SU-DHL-6 (cell line): ENCODE data around the gene RMDN3.
A peak's percentile ranks its signal among the peaks of the same experiment; 100 is the strongest.

Source experiments
- H2AFZ ChIP-seq: fragments of 200-600 bp; sonication (generic); 2 replicates; pipeline ENCODE4 v1.6.1; 2014; ENCODE audit warnings: low read depth, mild to moderate bottlenecking, moderate library complexity, mixed read lengths, antibody characterized with exemption, low read length; ENCODE audit not compliant: severe bottlenecking
- H3F3A ChIP-seq: fragments of 200-600 bp; shearing (Covaris generic); 2 replicates; pipeline ENCODE4 v1.6.0; 2016; ENCODE audit warnings: antibody characterized with exemption, mild to moderate bottlenecking; ENCODE audit not compliant: insufficient read depth
- H3K27ac ChIP-seq: fragments of 200-600 bp; sonication (generic); 2 replicates; pipeline ENCODE4 v1.5.1; 2016; ENCODE audit warnings: low read depth, mild to moderate bottlenecking, low read length, moderate library complexity, mixed read lengths
- H3K27me3 ChIP-seq: fragments of 200-600 bp; sonication (generic), shearing (Covaris generic); 2 replicates; pipeline ENCODE4 v1.6.0; 2014; ENCODE audit warnings: mild to moderate bottlenecking, low read length
- H3K36me3 ChIP-seq: fragments of 200-600 bp; sonication (generic); 2 replicates; pipeline ENCODE4 v1.6.1; 2014; ENCODE audit warnings: mild to moderate bottlenecking, low read length, mixed read lengths
- H3K4me2 ChIP-seq: fragments of 300-600, 200-600 bp; shearing (Covaris generic), sonication (generic); 2 replicates; pipeline ENCODE4 v1.6.0; 2014; ENCODE audit warnings: low read length, low read depth, mild to moderate bottlenecking; ENCODE audit not compliant: poor library complexity, severe bottlenecking
- H3K4me3 ChIP-seq: fragments of 200-600 bp; sonication (generic); 2 replicates; pipeline ENCODE4 v1.5.1; 2014; ENCODE audit warnings: antibody characterized with exemption, low read length, mild to moderate bottlenecking, mixed read lengths; ENCODE audit not compliant: insufficient read depth, poor library complexity, severe bottlenecking
- H3K79me2 ChIP-seq: fragments of 200-600 bp; sonication (generic); 2 replicates; pipeline ENCODE4 v1.6.1; 2014; ENCODE audit warnings: mild to moderate bottlenecking, low read length, moderate library complexity; ENCODE audit not compliant: insufficient read depth
- H3K9ac ChIP-seq: fragments of 200-600 bp; sonication (generic); 2 replicates; pipeline ENCODE4 v1.7.0; 2014; ENCODE audit warnings: mild to moderate bottlenecking, low read length
- H3K9me2 ChIP-seq: fragments of 200-600 bp; sonication (generic); replicated peaks from 2 replicates; pipeline ENCODE4 v1.6.1; 2014; ENCODE audit warnings: low read length; ENCODE audit not compliant: insufficient read depth
- H3K9me3 ChIP-seq: fragments of 200-600 bp; sonication (generic); 2 replicates; pipeline ENCODE4 v1.6.1; 2014; ENCODE audit warnings: low read length, mixed read lengths; ENCODE audit not compliant: insufficient read depth
- H4K20me1 ChIP-seq: fragments of 200-600 bp; sonication (generic); 2 replicates; pipeline ENCODE4 v1.6.1; 2014; ENCODE audit warnings: low read depth, mild to moderate bottlenecking, antibody characterized with exemption, low read length, moderate library complexity, mixed read lengths
- EZH2phosphoT487 ChIP-seq: fragments of 200-600 bp; sonication (generic), shearing (Covaris generic); conservative IDR thresholded peaks from 2 replicates; pipeline ENCODE4 v1.6.1; 2018; ENCODE audit warnings: mild to moderate bottlenecking, antibody characterized with exemption, low read length, moderate library complexity, mixed read lengths
- TF ChIP-seq, protein P1 (sequence below): fragments of 200-600 bp; sonication (generic); IDR thresholded peaks from one replicate; pipeline ENCODE4 v1.5.1; 2017; ENCODE audit warnings: antibody characterized with exemption, mild to moderate bottlenecking, low read length, moderate library complexity; ENCODE audit not compliant: insufficient read depth, poor library complexity, severe bottlenecking

The RMDN3 gene

DNA sequence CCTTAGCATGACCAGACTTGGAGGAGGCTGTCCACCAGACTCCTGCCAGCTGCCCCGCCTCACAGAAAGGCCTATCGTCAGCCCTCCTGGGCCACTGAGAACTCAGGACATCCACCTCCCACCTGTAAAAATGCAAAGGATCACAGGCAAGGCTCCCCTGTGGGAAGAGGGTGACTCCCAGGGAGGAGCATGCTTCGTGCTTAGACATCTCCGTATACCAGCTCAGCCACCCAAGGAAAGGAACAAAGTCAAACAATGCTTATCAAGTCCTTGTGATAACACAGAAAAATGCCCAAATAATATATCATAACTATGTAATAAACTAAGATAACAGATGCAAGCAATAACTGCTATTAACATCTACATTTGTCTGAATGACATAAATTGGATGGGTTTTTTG is 4.2 kb downstream of the RMDN3 start:
- peaks cover under 1% of the 10 kb centered on the region; the same call in 1 of the 2 replicates for H3F3A ChIP-seq
- TF ChIP-seq, protein P1, sequence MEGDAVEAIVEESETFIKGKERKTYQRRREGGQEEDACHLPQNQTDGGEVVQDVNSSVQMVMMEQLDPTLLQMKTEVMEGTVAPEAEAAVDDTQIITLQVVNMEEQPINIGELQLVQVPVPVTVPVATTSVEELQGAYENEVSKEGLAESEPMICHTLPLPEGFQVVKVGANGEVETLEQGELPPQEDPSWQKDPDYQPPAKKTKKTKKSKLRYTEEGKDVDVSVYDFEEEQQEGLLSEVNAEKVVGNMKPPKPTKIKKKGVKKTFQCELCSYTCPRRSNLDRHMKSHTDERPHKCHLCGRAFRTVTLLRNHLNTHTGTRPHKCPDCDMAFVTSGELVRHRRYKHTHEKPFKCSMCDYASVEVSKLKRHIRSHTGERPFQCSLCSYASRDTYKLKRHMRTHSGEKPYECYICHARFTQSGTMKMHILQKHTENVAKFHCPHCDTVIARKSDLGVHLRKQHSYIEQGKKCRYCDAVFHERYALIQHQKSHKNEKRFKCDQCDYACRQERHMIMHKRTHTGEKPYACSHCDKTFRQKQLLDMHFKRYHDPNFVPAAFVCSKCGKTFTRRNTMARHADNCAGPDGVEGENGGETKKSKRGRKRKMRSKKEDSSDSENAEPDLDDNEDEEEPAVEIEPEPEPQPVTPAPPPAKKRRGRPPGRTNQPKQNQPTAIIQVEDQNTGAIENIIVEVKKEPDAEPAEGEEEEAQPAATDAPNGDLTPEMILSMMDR: no peak
- TF ChIP-seq EZH2phosphoT487: no peak
- H3K79me2 ChIP-seq: peaks cover 41% of the 10 kb centered on the region
- H3K36me3 ChIP-seq: peaks cover 5% of the 10 kb centered on the region
- H3K27ac ChIP-seq: no peak overlapping the region
- H3K4me2 ChIP-seq: no peak overlapping the region
- no peak overlapping the region for H3K4me3 ChIP-seq
- H2AFZ ChIP-seq: no peak overlapping the region
- no peaks in the 10 kb centered on the region for H3K9me2 ChIP-seq
- no peaks in the 10 kb centered on the region for H3K9me3 ChIP-seq
- no peak overlapping the region for H3K9ac ChIP-seq
- H4K20me1 ChIP-seq: no peaks in the 10 kb centered on the region
- H3K27me3 ChIP-seq: no peaks in the 10 kb centered on the region

DNA sequence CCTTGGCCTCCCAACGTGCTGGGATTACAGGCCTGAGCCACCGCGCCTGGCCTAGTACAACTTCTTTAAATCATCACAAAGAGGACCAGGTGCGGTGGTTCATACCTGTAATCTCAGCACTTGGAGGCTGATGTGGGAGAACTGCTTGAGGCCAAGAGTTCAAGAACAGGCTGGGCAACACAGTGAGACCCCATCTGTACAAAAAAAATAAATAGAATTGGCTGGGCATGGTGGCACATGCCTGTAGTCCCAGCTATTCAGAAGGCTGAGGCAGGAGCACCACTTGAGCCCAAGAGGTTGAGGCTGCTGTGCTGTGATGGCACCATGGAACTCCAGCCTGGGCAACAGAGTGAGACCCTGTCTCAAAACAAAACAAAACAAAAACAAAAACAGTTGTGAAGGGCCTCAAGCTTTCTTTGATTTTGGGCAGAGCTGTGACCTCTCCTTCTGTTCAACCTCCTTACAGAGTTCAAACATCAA is 5.9 kb downstream of the RMDN3 start:
- H3K36me3 ChIP-seq: peaks cover 5% of the 10 kb centered on the region
- H3K9me2 ChIP-seq: no peaks in the 10 kb centered on the region
- H3K27me3 ChIP-seq: no peaks in the 10 kb centered on the region
- no peak overlapping the region for H3K27ac ChIP-seq
- no peak overlapping the region for H3K9ac ChIP-seq
- no peaks in the 10 kb centered on the region for H3K9me3 ChIP-seq
- no peaks in the 10 kb centered on the region for H4K20me1 ChIP-seq
- H3F3A ChIP-seq: peaks cover 4% of the 10 kb centered on the region; the same call in 1 of the 2 replicates
- no peak overlapping the region for H3K4me2 ChIP-seq
- no peak overlapping the region for H2AFZ ChIP-seq
- H3K79me2 ChIP-seq: peaks cover 34% of the 10 kb centered on the region
- H3K4me3 ChIP-seq: no peak overlapping the region
- TF ChIP-seq EZH2phosphoT487: no peak

- Histone ChIP-seq H3K36me3 (peaks cover 5% of the 10 kb centered on the region), H2AFZ (no peak overlapping the region), H3K4me3 (no peak overlapping the region), H3K9ac (no peak overlapping the region), H3K9me3 (no peaks in the 10 kb centered on the region), H4K20me1 (no peaks in the 10 kb centered on the region), H3K79me2 (peaks cover 23% of the 10 kb centered on the region), H3F3A (0 out of 2 replicates have a peak, but pooled peaks cover 4% of the 10 kb centered on the region), H3K27me3 (no peaks in the 10 kb centered on the region), H3K9me2 (no peaks in the 10 kb centered on the region), H3K4me2 (no peak overlapping the region), H3K27ac (0 out of 2 replicates have a peak overlapping the region, but pooled peaks have one; percentile 15)
- no peak for TF ChIP-seq EZH2phosphoT487
- TF ChIP-seq, protein P1: no peak
These were observed 7.1 kb downstream of the RMDN3 start for GRCh38 chr15:40747685-40748631.

- Histone ChIP-seq H3K9ac (no peak overlapping the region), H3F3A (0 out of 2 replicates have a peak, but pooled peaks cover 4% of the 10 kb centered on the region), H2AFZ (no peak overlapping the region), H3K79me2 (peaks cover 13% of the 10 kb centered on the region), H3K27ac (no peak overlapping the region), H3K9me2 (no peaks in the 10 kb centered on the region), H3K4me3 (no peak overlapping the region), H3K9me3 (no peaks in the 10 kb centered on the region), H4K20me1 (no peaks in the 10 kb centered on the region), H3K4me2 (no peak overlapping the region), H3K27me3 (no peaks in the 10 kb centered on the region), H3K36me3 (peaks cover 5% of the 10 kb centered on the region; the same call in 1 of the 2 replicates)
- TF ChIP-seq EZH2phosphoT487: no peak
- TF ChIP-seq, protein P1: no peak
These were observed 8.1 kb downstream of the RMDN3 start for GRCh38 chr15:40746916-40747418.
